ENCODE data around the gene DIP2C.

The DIP2C gene

GRCh38 chr10:621981-622740, 67.3 kb downstream of the DIP2C start:
- H3K36me3 Mint-ChIP-seq (ENCODE audit: low read depth): no peaks in the 10 kb centered on the region
- H3K4me1 Mint-ChIP-seq (ENCODE audit: low read depth): peaks cover 10% of the 10 kb centered on the region
- H3K4me3 Mint-ChIP-seq: no peak overlapping the region
- H3K27me3 Mint-ChIP-seq: peaks cover 79% of the 10 kb centered on the region
- intact Hi-C loops (cut with micrococcal nuclease): no loop called here
- H3K9me3 Mint-ChIP-seq: no peaks in the 10 kb centered on the region
- no peak overlapping the region for H3K27ac Mint-ChIP-seq

GRCh38 chr10:621513-621912, 68.0 kb downstream of the DIP2C start:
- no peak overlapping the region for H3K27ac Mint-ChIP-seq
- no peaks in the 10 kb centered on the region for H3K9me3 Mint-ChIP-seq
- peaks cover 10% of the 10 kb centered on the region for H3K4me1 Mint-ChIP-seq (ENCODE audit: low read depth)
- H3K4me3 Mint-ChIP-seq: no peak overlapping the region
- no peaks in the 10 kb centered on the region for H3K36me3 Mint-ChIP-seq (ENCODE audit: low read depth)
- H3K27me3 Mint-ChIP-seq: peaks cover 82% of the 10 kb centered on the region
- intact Hi-C loops (cut with micrococcal nuclease): no loop called here

- H3K27ac Mint-ChIP-seq: no peak overlapping the region
- no peak overlapping the region for H3K4me3 Mint-ChIP-seq
- no peaks in the 10 kb centered on the region for H3K36me3 Mint-ChIP-seq (ENCODE audit: low read depth)
These were observed 68.5 kb downstream of the DIP2C start for GRCh38 chr10:620971-621370.

GRCh38 chr10:620417-620816, 69.1 kb downstream of the DIP2C start:
- Mint-ChIP-seq H3K27me3 (peaks cover 82% of the 10 kb centered on the region), H3K4me1 (ENCODE audit: low read depth) (peaks cover 10% of the 10 kb centered on the region), H3K9me3 (no peaks in the 10 kb centered on the region), H3K27ac (no peak overlapping the region), H3K36me3 (ENCODE audit: low read depth) (no peaks in the 10 kb centered on the region), H3K4me3 (no peak overlapping the region)
- intact Hi-C loops (cut with micrococcal nuclease): no loop called here

More at GRCh38 chr10:620971-621370, 68.5 kb downstream of the DIP2C start:
- intact Hi-C loops (cut with micrococcal nuclease): no loop called here
- Mint-ChIP-seq H3K9me3 (no peaks in the 10 kb centered on the region), H3K4me1 (ENCODE audit: low read depth) (peaks cover 10% of the 10 kb centered on the region), H3K27me3 (peaks cover 82% of the 10 kb centered on the region)

- Mint-ChIP-seq H3K27ac (no peak overlapping the region), H3K4me3 (no peak overlapping the region), H3K36me3 (ENCODE audit: low read depth) (no peaks in the 10 kb centered on the region), H3K4me1 (ENCODE audit: low read depth) (peaks cover 10% of the 10 kb centered on the region), H3K27me3 (peaks cover 84% of the 10 kb centered on the region), H3K9me3 (no peaks in the 10 kb centered on the region)
- intact Hi-C loops (cut with micrococcal nuclease): no loop called here
These were observed 69.8 kb downstream of the DIP2C start for GRCh38 chr10:619710-620109.

GRCh38 chr10:618229-618989, 71.1 kb downstream of the DIP2C start:
- peaks cover 10% of the 10 kb centered on the region for H3K4me1 Mint-ChIP-seq (ENCODE audit: low read depth)
- intact Hi-C loops (cut with micrococcal nuclease): no loop called here
- no peak overlapping the region for H3K4me3 Mint-ChIP-seq
- H3K9me3 Mint-ChIP-seq: no peaks in the 10 kb centered on the region
- peaks cover 84% of the 10 kb centered on the region for H3K27me3 Mint-ChIP-seq
- no peak overlapping the region for H3K27ac Mint-ChIP-seq
- no peaks in the 10 kb centered on the region for H3K36me3 Mint-ChIP-seq (ENCODE audit: low read depth)

- Mint-ChIP-seq H3K4me1 (ENCODE audit: low read depth) (peaks cover 10% of the 10 kb centered on the region), H3K9me3 (no peaks in the 10 kb centered on the region), H3K27ac (no peak overlapping the region), H3K27me3 (peaks cover 81% of the 10 kb centered on the region), H3K36me3 (ENCODE audit: low read depth) (no peaks in the 10 kb centered on the region), H3K4me3 (no peak overlapping the region)
- intact Hi-C loops (cut with micrococcal nuclease): no loop called here
These were observed 72.0 kb downstream of the DIP2C start for GRCh38 chr10:617471-617870.

GRCh38 chr10:615583-616152, 73.8 kb downstream of the DIP2C start:
- Mint-ChIP-seq H3K9me3 (no peaks in the 10 kb centered on the region), H3K4me3 (no peak overlapping the region), H3K4me1 (ENCODE audit: low read depth) (peaks cover 10% of the 10 kb centered on the region), H3K36me3 (ENCODE audit: low read depth) (no peaks in the 10 kb centered on the region), H3K27me3 (peaks cover 76% of the 10 kb centered on the region), H3K27ac (no peak overlapping the region)
- intact Hi-C loops (cut with micrococcal nuclease): no loop called here

GRCh38 chr10:614790-615582, 74.5 kb downstream of the DIP2C start:
- H3K27ac Mint-ChIP-seq: no peak overlapping the region
- H3K4me1 Mint-ChIP-seq (ENCODE audit: low read depth): peaks cover 4% of the 10 kb centered on the region
- intact Hi-C loops (cut with micrococcal nuclease): no loop called here
- no peak overlapping the region for H3K4me3 Mint-ChIP-seq
- peaks cover 79% of the 10 kb centered on the region for H3K27me3 Mint-ChIP-seq
- no peaks in the 10 kb centered on the region for H3K36me3 Mint-ChIP-seq (ENCODE audit: low read depth)
- no peaks in the 10 kb centered on the region for H3K9me3 Mint-ChIP-seq

- intact Hi-C loops (cut with micrococcal nuclease): no loop called here
- no peaks in the 10 kb centered on the region for H3K9me3 Mint-ChIP-seq
- no peaks in the 10 kb centered on the region for H3K4me1 Mint-ChIP-seq (ENCODE audit: low read depth)
- no peaks in the 10 kb centered on the region for H3K36me3 Mint-ChIP-seq (ENCODE audit: low read depth)
- H3K27me3 Mint-ChIP-seq: peaks cover 72% of the 10 kb centered on the region
- no peak overlapping the region for H3K27ac Mint-ChIP-seq
- H3K4me3 Mint-ChIP-seq: no peak overlapping the region
These were observed 75.2 kb downstream of the DIP2C start for GRCh38 chr10:614139-614711.

- Mint-ChIP-seq H3K9me3 (no peaks in the 10 kb centered on the region), H3K36me3 (ENCODE audit: low read depth) (no peaks in the 10 kb centered on the region), H3K4me1 (ENCODE audit: low read depth) (no peaks in the 10 kb centered on the region), H3K4me3 (no peak overlapping the region), H3K27me3 (peaks cover 65% of the 10 kb centered on the region), H3K27ac (no peak overlapping the region)
- intact Hi-C loops (cut with micrococcal nuclease): no loop called here
These were observed 76.0 kb downstream of the DIP2C start for GRCh38 chr10:613271-614138.

- intact Hi-C loops (cut with micrococcal nuclease): no loop called here
- H3K4me3 Mint-ChIP-seq: no peak overlapping the region
- no peak overlapping the region for H3K27ac Mint-ChIP-seq
- no peaks in the 10 kb centered on the region for H3K4me1 Mint-ChIP-seq (ENCODE audit: low read depth)
- H3K9me3 Mint-ChIP-seq: no peaks in the 10 kb centered on the region
- peaks cover 58% of the 10 kb centered on the region for H3K27me3 Mint-ChIP-seq
- no peaks in the 10 kb centered on the region for H3K36me3 Mint-ChIP-seq (ENCODE audit: low read depth)
These were observed 76.8 kb downstream of the DIP2C start for GRCh38 chr10:612696-613095.

All from dendritic cell treated with granulocyte-macrophage colony-stimulating factor and Interleukin-4, amounts not matched to agents 40 ng/mL and 50 ng/mL, for 4 days (primary cell).